Testis (tissue), 2 donors: Measurements from ENCODE around the gene FAAH.
A peak's percentile ranks its signal among the peaks of the same experiment; 100 is the strongest.

ENCODE experiments used
- POLR2A ChIP-seq: fragments of 450-650 bp; IDR thresholded peaks from one replicate; pipeline ENCODE4 v1.6.1; 2017; ENCODE audit warnings: antibody characterized with exemption, mild to moderate bottlenecking, moderate library complexity
- TF ChIP-seq, protein P1 (sequence below), 3 experiments: fragments of 450-650 bp in 2 of 3; fragments of 200-600 bp in 1 of 3; sonication (generic) in 1 of 3; IDR thresholded peaks; one replicate each; pipeline ENCODE4 v1.5.1; 2016 to 2019; ENCODE audit warnings: antibody characterized with exemption in 3 of 3, mild to moderate bottlenecking in 2 of 3, moderate library complexity in 1 of 3

- TF ChIP-seq POLR2A, result no peak
- TF ChIP-seq, protein P1, sequence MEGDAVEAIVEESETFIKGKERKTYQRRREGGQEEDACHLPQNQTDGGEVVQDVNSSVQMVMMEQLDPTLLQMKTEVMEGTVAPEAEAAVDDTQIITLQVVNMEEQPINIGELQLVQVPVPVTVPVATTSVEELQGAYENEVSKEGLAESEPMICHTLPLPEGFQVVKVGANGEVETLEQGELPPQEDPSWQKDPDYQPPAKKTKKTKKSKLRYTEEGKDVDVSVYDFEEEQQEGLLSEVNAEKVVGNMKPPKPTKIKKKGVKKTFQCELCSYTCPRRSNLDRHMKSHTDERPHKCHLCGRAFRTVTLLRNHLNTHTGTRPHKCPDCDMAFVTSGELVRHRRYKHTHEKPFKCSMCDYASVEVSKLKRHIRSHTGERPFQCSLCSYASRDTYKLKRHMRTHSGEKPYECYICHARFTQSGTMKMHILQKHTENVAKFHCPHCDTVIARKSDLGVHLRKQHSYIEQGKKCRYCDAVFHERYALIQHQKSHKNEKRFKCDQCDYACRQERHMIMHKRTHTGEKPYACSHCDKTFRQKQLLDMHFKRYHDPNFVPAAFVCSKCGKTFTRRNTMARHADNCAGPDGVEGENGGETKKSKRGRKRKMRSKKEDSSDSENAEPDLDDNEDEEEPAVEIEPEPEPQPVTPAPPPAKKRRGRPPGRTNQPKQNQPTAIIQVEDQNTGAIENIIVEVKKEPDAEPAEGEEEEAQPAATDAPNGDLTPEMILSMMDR (IDR thresholded peaks at IDR 0.05), result peak; percentile 74 to 93 (median 78)
Observed at GRCh38 chr1:46442317-46443161, 48.4 kb downstream of the FAAH start.
